SJCRH30 (cell line): Measurements from ENCODE around the gene MGLL. TPM values are rescaled to one million over a fixed set of nuclear protein-coding genes. Genes with fewer than 3 reads are reported as not detected.

Experiments
- DNase-seq, 2 experiments: peaks; one replicate each; pipeline ENCODE4 v3.0.0-alpha.2; 2015 to 2020
- H3K27ac ChIP-seq: fragments of 250-450 bp; sonication (Bioruptor Pico); 2 replicates; pipeline ENCODE4 v1.5.1; 2020; ENCODE audit warnings: mild to moderate bottlenecking, moderate library complexity
- H3K27me3 ChIP-seq: fragments of 250-450 bp; sonication (Bioruptor Pico); 2 replicates; pipeline ENCODE4 v1.5.1; 2020; ENCODE audit warnings: mild to moderate bottlenecking, moderate library complexity
- H3K36me3 ChIP-seq: fragments of 250-450 bp; sonication (Bioruptor Pico); 2 replicates; pipeline ENCODE4 v1.5.1; 2020; ENCODE audit warnings: mild to moderate bottlenecking, moderate library complexity
- H3K4me1 ChIP-seq: fragments of 250-450 bp; sonication (Bioruptor Pico); 2 replicates; pipeline ENCODE4 v1.5.1; 2020; ENCODE audit warnings: mild to moderate bottlenecking, moderate library complexity
- H3K4me3 ChIP-seq: fragments of 250-450 bp; sonication (Bioruptor Pico); 2 replicates; pipeline ENCODE4 v1.5.1; 2020; ENCODE audit warnings: mild to moderate bottlenecking, moderate library complexity
- H3K9me3 ChIP-seq: fragments of 250-450 bp; sonication (Bioruptor Pico); replicated peaks from 2 replicates; pipeline ENCODE4 v1.5.1; 2020; ENCODE audit warnings: mild to moderate bottlenecking, moderate library complexity
- total RNA-seq: library from RNA; depleted of rRNA; stranded (reverse); fragments of >200 nt; shearing (Covaris generic); gene quantifications from 2 replicates; pipeline ENCODE4 v1.2.3, GENCODE V29; 2014

The MGLL gene
- total RNA-seq, 1 experiment from 2014 or later: 41.7 TPM

DNA sequence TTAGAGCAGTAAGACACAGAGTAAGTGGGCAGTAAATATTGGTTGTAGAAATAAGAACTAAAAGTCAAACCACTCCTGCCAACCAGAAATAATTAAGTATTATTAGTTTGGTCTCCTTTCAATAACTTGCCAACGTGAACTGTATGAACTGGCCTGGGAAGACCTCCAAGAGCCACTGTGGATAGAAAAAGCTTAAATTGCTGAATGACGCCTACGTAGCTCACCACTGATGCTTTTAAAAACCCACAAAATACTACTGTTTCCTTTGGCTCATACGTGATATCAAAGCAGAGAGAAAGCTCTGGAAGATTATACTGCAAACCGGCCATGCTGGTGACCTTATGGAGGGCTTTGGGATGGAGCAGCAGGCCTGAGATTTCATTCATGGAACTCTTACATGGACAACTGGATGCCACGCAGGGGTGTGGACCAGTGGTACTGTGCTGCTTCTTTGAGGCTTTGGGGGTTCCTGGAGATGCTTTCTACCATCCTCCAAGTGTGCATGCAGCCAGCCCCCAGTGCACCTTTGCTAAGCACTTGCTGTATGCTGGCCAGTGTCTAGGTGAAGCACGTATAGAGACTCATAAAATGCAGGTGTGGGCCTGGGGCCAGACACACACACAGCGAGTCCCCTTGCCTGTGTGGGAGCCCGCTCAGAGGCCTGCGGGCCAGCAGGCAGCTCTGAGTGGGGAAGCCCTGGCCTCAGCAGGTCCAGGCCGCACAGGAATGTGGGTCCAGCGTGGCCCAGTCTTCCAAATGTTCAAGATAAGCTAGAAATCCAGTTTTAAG lies 82.8 kb downstream of the MGLL start:
- H3K27me3 ChIP-seq: no peaks in the 10 kb centered on the region
- peaks cover 46% of the 10 kb centered on the region for H3K4me1 ChIP-seq
- H3K9me3 ChIP-seq: no peaks in the 10 kb centered on the region
- H3K36me3 ChIP-seq: 0 out of 2 replicates have a peak, but pooled peaks cover 2% of the 10 kb centered on the region
- DNase-seq: no peak
- no peak overlapping the region for H3K4me3 ChIP-seq
- H3K27ac ChIP-seq: no peak overlapping the region

- Histone ChIP-seq H3K4me3 (no peak overlapping the region), H3K27me3 (no peaks in the 10 kb centered on the region), H3K36me3 (0 out of 2 replicates have a peak, but pooled peaks cover 2% of the 10 kb centered on the region), H3K4me1 (peaks cover 46% of the 10 kb centered on the region), H3K27ac (no peak overlapping the region), H3K9me3 (no peaks in the 10 kb centered on the region)
- no peak for DNase-seq
Observed at GRCh38 chr3:127738192-127738840, 84.0 kb downstream of the MGLL start.

- Histone ChIP-seq H3K4me3 (no peak overlapping the region), H3K27ac (no peak overlapping the region), H3K4me1 (peaks cover 38% of the 10 kb centered on the region), H3K27me3 (no peaks in the 10 kb centered on the region), H3K36me3 (0 out of 2 replicates have a peak, but pooled peaks cover 2% of the 10 kb centered on the region), H3K9me3 (no peaks in the 10 kb centered on the region)
- DNase-seq: no peak
Observed at GRCh38 chr3:127736801-127737539, 85.3 kb downstream of the MGLL start.

- Histone ChIP-seq H3K27me3 (no peaks in the 10 kb centered on the region), H3K36me3 (no peaks in the 10 kb centered on the region), H3K4me1 (peaks cover 38% of the 10 kb centered on the region), H3K9me3 (no peaks in the 10 kb centered on the region), H3K27ac (peak overlapping the region; percentile 89), H3K4me3 (peak overlapping the region; percentile 35; the same call in 1 of the 2 replicates)
- peak in 1 of 2 experiments; percentile 42 for DNase-seq
Observed at GRCh38 chr3:127735767-127736693, 86.3 kb downstream of the MGLL start.

DNA sequence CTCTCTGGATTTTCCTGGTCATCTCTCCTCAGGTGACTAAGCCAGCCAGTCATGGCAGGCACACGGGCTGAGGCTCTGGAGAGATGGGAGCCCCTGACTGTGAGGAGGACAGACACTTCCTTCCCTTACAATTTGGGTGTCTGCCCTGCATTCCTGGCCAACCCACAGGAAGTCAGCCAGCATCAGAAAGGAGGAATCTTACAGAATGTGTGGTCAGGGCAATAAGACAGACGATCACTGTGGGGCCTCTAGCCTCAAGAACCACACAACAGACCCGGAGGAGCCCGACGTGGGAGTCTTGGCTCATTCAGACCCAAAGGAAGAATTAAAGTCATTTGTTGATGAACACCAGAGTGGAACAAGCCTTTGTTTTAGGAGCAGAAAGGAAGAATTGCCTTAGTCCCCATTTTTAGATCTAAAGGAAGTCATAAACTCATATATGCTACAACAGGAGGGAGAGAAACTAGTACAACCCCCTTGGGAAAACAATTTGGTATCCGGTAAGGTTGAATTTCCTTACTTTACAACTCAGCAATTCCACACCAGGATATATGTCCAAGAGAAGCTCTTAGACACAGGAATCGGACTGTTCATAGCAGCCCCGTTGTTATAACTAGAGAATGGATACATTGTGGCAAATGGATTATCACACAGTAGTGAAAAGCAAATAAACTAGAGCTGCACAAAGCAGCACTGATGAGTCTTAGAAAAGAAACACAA lies 87.4 kb downstream of the MGLL start:
- peak overlapping the region; percentile 35 for H3K4me3 ChIP-seq
- no peaks in the 10 kb centered on the region for H3K36me3 ChIP-seq
- H3K4me1 ChIP-seq: peaks cover 38% of the 10 kb centered on the region
- H3K27me3 ChIP-seq: no peaks in the 10 kb centered on the region
- H3K9me3 ChIP-seq: no peaks in the 10 kb centered on the region
- H3K27ac ChIP-seq: peak overlapping the region; percentile 89
- DNase-seq: peak; percentile 84 to 89

DNA sequence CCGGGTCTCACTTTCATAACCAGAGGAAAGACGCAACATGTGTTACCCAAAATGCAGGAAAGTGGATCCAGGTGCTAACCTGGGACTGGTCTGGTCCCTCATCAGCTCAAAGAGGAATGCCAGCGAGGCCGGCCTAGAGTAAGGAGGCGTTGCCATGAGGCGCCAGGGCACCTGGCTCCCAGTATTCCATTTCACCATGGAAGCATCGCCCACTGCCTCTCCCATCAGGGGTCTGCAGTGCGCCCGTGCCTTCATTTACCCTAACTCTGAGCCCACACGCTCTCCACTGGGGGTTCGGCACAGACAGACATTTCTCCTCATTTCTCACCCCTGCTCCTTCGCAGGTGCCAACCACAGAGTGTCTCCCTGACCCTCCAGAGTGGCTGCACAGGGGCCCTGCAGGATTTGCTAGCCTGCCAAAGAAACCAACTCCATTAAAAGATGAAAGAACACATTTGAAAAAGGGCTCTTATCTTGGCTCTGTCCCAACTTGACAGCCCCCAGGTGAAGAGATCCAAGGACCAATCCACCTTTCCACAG lies 88.1 kb downstream of the MGLL start:
- peaks cover 39% of the 10 kb centered on the region for H3K4me1 ChIP-seq
- H3K27me3 ChIP-seq: no peaks in the 10 kb centered on the region
- no peak for DNase-seq
- H3K27ac ChIP-seq: peak overlapping the region; percentile 89
- H3K9me3 ChIP-seq: no peaks in the 10 kb centered on the region
- H3K36me3 ChIP-seq: no peaks in the 10 kb centered on the region; the same call in 1 of the 2 replicates
- peak overlapping the region; percentile 35 for H3K4me3 ChIP-seq

- peaks cover 42% of the 10 kb centered on the region for H3K4me1 ChIP-seq
- H3K4me3 ChIP-seq: no peak overlapping the region
- H3K36me3 ChIP-seq: no peaks in the 10 kb centered on the region; the same call in 1 of the 2 replicates
- DNase-seq: no peak
- H3K9me3 ChIP-seq: no peaks in the 10 kb centered on the region
- no peaks in the 10 kb centered on the region for H3K27me3 ChIP-seq
- H3K27ac ChIP-seq: peak overlapping the region; percentile 89
Observed at GRCh38 chr3:127733781-127734180, 88.5 kb downstream of the MGLL start.

DNA sequence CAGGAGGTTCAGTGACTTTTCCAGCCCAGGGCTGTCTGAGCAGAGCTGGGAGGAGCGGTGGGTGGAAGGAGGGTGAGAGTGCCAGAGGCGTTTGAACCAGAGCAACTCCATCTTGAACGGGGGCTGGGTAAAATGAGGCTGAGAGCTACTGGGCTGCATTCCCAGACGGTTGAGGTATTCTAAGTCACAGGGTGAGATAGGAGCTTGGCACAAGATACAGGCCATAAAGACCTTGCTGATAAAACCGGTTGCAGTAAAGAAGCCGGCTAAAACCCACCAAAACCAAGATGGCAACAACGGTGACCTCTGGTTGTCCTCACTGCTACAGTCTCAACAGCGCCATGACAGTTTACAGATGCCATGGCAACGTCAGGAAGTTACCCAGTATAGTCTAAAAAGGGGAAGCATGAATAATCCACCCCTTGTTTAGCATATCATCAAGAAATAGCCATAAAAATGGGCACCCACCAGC lies 89.4 kb downstream of the MGLL start:
- peaks cover 38% of the 10 kb centered on the region for H3K4me1 ChIP-seq
- no peak overlapping the region for H3K27ac ChIP-seq
- no peak for DNase-seq
- H3K4me3 ChIP-seq: no peak overlapping the region
- H3K36me3 ChIP-seq: no peaks in the 10 kb centered on the region; the same call in 1 of the 2 replicates
- no peaks in the 10 kb centered on the region for H3K27me3 ChIP-seq
- no peaks in the 10 kb centered on the region for H3K9me3 ChIP-seq

DNA sequence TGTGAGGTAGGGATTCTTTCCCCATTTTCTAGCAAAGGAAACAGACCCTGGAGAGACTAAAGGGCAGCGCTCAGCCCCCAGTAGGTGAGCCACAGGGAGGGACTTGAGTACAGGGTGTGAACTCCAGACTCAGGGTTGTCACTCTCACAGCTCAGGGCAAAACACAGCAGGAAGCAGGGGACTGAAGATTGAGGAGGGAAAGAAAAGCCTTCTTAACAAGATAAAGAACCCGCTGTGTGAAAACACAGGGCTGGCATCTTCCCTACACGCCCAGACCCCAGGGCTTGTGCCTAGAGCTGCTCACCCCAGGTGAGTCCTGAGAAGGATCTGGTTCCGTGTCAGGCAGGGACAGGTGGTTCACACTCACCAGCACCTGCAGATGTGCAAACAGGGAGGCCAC lies 90.0 kb downstream of the MGLL start:
- Histone ChIP-seq H3K27me3 (no peaks in the 10 kb centered on the region), H3K9me3 (no peaks in the 10 kb centered on the region), H3K36me3 (no peaks in the 10 kb centered on the region; the same call in 1 of the 2 replicates), H3K4me1 (peaks cover 38% of the 10 kb centered on the region), H3K27ac (no peak overlapping the region), H3K4me3 (no peak overlapping the region)
- no peak for DNase-seq

DNA sequence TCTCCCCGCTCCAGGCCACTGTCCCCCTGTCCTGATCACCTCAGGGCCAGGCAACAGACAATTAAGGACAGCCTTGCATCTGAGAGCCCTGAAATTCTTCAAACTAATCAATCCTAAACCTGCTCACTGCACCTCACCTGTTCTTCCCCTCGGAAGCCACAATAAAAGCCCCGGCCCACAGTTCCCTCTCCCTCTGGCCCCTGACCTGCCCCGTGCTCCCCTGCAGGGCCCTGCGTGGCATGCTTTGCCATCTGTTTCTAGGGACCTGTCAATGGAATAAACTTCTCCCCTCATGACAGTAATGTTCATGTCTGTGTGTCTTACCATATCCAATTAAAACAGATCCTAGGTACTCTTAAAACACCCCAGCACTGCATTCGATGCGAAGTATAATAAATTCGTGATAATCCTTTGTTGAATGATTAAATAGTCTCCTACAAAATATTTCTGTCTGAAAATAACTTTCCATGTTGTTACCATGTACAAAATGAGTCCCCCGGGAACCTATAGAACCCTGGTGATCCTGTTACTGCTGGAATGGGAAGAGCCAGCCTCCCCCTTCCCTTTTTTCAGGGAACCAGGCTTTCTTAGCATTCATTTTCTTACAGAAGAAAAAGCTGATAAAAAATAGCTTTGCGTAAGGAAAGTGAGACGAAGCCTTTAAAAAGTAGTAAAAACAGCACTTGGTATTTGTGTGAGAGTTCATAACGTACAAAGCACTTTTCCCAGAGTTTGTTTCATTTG lies 90.6 kb downstream of the MGLL start:
- peaks cover 34% of the 10 kb centered on the region for H3K4me1 ChIP-seq
- H3K9me3 ChIP-seq: no peaks in the 10 kb centered on the region
- no peak overlapping the region for H3K4me3 ChIP-seq
- H3K27me3 ChIP-seq: no peaks in the 10 kb centered on the region
- DNase-seq: no peak
- no peak overlapping the region for H3K27ac ChIP-seq
- H3K36me3 ChIP-seq: no peaks in the 10 kb centered on the region; the same call in 1 of the 2 replicates

DNA sequence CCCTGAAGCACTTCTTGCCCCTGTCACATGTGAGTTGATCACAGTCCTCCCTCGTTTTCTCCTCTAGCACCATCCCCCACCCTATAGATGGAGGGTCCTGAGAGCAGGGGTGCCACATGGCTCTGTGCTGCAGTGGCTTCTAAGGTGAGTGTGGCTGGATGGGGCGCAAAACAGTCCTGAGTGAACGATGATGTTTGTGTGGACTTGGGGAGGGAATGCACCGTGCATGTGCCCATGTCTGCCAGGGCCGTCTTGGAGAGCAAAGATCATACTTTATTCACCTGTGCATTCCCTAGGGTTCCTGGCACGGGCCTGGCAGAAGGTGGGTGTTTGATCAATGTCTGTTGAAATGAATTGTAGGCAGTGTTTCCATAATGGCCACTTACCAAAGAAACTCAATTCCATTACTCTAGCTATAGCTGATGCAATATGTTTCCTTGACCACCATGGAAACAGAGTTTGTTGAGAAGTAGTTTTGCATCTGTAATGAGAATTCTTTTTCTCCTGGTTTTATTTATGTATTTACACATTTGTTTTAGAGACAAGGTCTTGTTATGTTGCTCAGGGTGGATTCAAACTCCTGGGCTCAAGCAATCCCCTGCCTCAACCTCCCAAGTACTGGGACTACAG lies 91.5 kb downstream of the MGLL start:
- no peak for DNase-seq
- Histone ChIP-seq H3K27ac (no peak overlapping the region), H3K36me3 (no peaks in the 10 kb centered on the region; the same call in 1 of the 2 replicates), H3K4me1 (peaks cover 24% of the 10 kb centered on the region), H3K4me3 (no peak overlapping the region), H3K9me3 (no peaks in the 10 kb centered on the region), H3K27me3 (no peaks in the 10 kb centered on the region)

- Histone ChIP-seq H3K9me3 (no peaks in the 10 kb centered on the region), H3K36me3 (no peaks in the 10 kb centered on the region; the same call in 1 of the 2 replicates), H3K4me1 (peaks cover 18% of the 10 kb centered on the region), H3K27ac (no peak overlapping the region), H3K4me3 (no peak overlapping the region), H3K27me3 (no peaks in the 10 kb centered on the region)
- DNase-seq: no peak
Observed at GRCh38 chr3:127730171-127730570, 92.1 kb downstream of the MGLL start.
